B cell (primary cell): Measurements from ENCODE around the gene GTPBP6.

ENCODE experiments used
- EZH2 ChIP-seq: IDR thresholded peaks from 2 replicates; pipeline ENCODE4 v1.6.1; 2012; ENCODE audit warnings: borderline replicate concordance, low read depth, mild to moderate bottlenecking, moderate library complexity, low read length; ENCODE audit not compliant: insufficient read depth, poor library complexity, severe bottlenecking
- TF ChIP-seq, protein P1 (sequence below): fragments of 200-600 bp; IDR thresholded peaks from one replicate; pipeline ENCODE4 v1.8.0; 2022; ENCODE audit warnings: antibody characterized with exemption, mild to moderate bottlenecking

- TF ChIP-seq, protein P1, sequence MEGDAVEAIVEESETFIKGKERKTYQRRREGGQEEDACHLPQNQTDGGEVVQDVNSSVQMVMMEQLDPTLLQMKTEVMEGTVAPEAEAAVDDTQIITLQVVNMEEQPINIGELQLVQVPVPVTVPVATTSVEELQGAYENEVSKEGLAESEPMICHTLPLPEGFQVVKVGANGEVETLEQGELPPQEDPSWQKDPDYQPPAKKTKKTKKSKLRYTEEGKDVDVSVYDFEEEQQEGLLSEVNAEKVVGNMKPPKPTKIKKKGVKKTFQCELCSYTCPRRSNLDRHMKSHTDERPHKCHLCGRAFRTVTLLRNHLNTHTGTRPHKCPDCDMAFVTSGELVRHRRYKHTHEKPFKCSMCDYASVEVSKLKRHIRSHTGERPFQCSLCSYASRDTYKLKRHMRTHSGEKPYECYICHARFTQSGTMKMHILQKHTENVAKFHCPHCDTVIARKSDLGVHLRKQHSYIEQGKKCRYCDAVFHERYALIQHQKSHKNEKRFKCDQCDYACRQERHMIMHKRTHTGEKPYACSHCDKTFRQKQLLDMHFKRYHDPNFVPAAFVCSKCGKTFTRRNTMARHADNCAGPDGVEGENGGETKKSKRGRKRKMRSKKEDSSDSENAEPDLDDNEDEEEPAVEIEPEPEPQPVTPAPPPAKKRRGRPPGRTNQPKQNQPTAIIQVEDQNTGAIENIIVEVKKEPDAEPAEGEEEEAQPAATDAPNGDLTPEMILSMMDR = no peak
- no peak for TF ChIP-seq EZH2
Measured at GRCh38 chrX:283115-283845, 35.3 kb downstream of the GTPBP6 start.
